Neural cell (in vitro differentiated cells): ENCODE results near the gene ARL6IP5. TPM values are rescaled to one million over a fixed set of nuclear protein-coding genes. Genes with fewer than 3 reads are reported as not detected.

Source experiments
- H2AFZ ChIP-seq: fragments of 200-600, 300-800 bp; sonication (generic), shearing (Covaris generic); 2 replicates; pipeline ENCODE4 v1.6.0; 2014; ENCODE audit warnings: low read depth, mild to moderate bottlenecking, antibody characterized with exemption, low read length, moderate library complexity
- H3F3A ChIP-seq: fragments of 200-600 bp; shearing (Covaris generic); 2 replicates; pipeline ENCODE4 v1.6.1; 2016; ENCODE audit warnings: mild to moderate bottlenecking, moderate library complexity, mixed read lengths, antibody characterized with exemption, low read length; ENCODE audit not compliant: insufficient read depth, poor library complexity, severe bottlenecking
- H3K27ac ChIP-seq: fragments of 200-600, 300-800 bp; sonication (generic), shearing (Covaris generic); 2 replicates; pipeline ENCODE4 v1.5.1; 2014; ENCODE audit warnings: mild to moderate bottlenecking, low read length, moderate library complexity
- H3K27me3 ChIP-seq: fragments of 300-800, 200-600 bp; sonication (generic), shearing (Covaris generic); 2 replicates; pipeline ENCODE4 v1.6.0; 2014; ENCODE audit warnings: mild to moderate bottlenecking, low read depth, low read length, moderate library complexity; ENCODE audit not compliant: insufficient read depth
- H3K36me3 ChIP-seq: fragments of 300-800, 200-600 bp; sonication (generic), shearing (Covaris generic); 2 replicates; pipeline ENCODE4 v1.5.1; 2014; ENCODE audit warnings: mild to moderate bottlenecking, antibody characterized with exemption, low read length, moderate library complexity; ENCODE audit not compliant: insufficient read depth
- H3K4me2 ChIP-seq: fragments of 300-800, 200-600 bp; sonication (generic), shearing (Covaris generic); 2 replicates; pipeline ENCODE4 v1.6.0; 2014; ENCODE audit warnings: mild to moderate bottlenecking, low read length
- H3K4me3 ChIP-seq: fragments of 300-800, 200-600 bp; sonication (generic), shearing (Covaris generic); 2 replicates; pipeline ENCODE4 v1.5.1; 2014; ENCODE audit warnings: mild to moderate bottlenecking, low read length, moderate library complexity
- H3K79me2 ChIP-seq: fragments of 200-600 bp; shearing (Covaris generic); replicated peaks from 2 replicates; pipeline ENCODE4 v1.6.0; 2014; ENCODE audit warnings: mild to moderate bottlenecking, low read length, moderate library complexity; ENCODE audit not compliant: insufficient read depth
- H3K9ac ChIP-seq: fragments of 300-800, 200-600 bp; sonication (generic), shearing (Covaris generic); 2 replicates; pipeline ENCODE4 v1.6.1; 2016; ENCODE audit warnings: mild to moderate bottlenecking, low read length, mixed read lengths
- H3K9me2 ChIP-seq: fragments of 200-600 bp; shearing (Covaris generic); 2 replicates; pipeline ENCODE4 v1.6.1; 2016; ENCODE audit warnings: mild to moderate bottlenecking, low read length, mixed read lengths; ENCODE audit not compliant: insufficient read depth
- H3K9me3 ChIP-seq: fragments of 200-600, 300-800 bp; sonication (generic), shearing (Covaris generic); 2 replicates; pipeline ENCODE4 v1.6.1; 2016; ENCODE audit warnings: mild to moderate bottlenecking, mixed run types, low read length, moderate library complexity, mixed read lengths
- H4K20me1 ChIP-seq: fragments of 200-600 bp; shearing (Covaris generic); 2 replicates; pipeline ENCODE4 v1.6.1; 2016; ENCODE audit warnings: mild to moderate bottlenecking, mixed run types; ENCODE audit not compliant: insufficient read depth
- EP300 ChIP-seq: fragments of 450-650 bp; conservative IDR thresholded peaks from 2 replicates; pipeline ENCODE4 v1.6.1; 2014; ENCODE audit warnings: antibody characterized with exemption, mild to moderate bottlenecking, moderate library complexity; ENCODE audit not compliant: poor library complexity, severe bottlenecking
- EZH2 ChIP-seq: fragments of 200-600, 300-800 bp; shearing (Covaris generic), sonication (generic); IDR thresholded peaks from 2 replicates; pipeline ENCODE4 v1.6.1; 2014; ENCODE audit warnings: antibody characterized with exemption, low read length, borderline replicate concordance, mild to moderate bottlenecking; ENCODE audit not compliant: insufficient read depth, poor library complexity, severe bottlenecking
- MXI1 ChIP-seq: fragments of 450-650 bp; conservative IDR thresholded peaks from 2 replicates; pipeline ENCODE4 v1.6.1; 2014; ENCODE audit warnings: antibody characterized with exemption, mild to moderate bottlenecking; ENCODE audit not compliant: poor library complexity, severe bottlenecking
- POLR2AphosphoS5 ChIP-seq: IDR thresholded peaks from 2 replicates; pipeline ENCODE4 v1.6.1; 2012
- RAD21 ChIP-seq: fragments of 450-650 bp; conservative IDR thresholded peaks from 2 replicates; pipeline ENCODE4 v1.6.1; 2014; ENCODE audit warnings: antibody characterized with exemption, mild to moderate bottlenecking, moderate library complexity
- SMC3 ChIP-seq: fragments of 450-650 bp; conservative IDR thresholded peaks from 2 replicates; pipeline ENCODE4 v1.6.1; 2014; ENCODE audit warnings: antibody characterized with exemption, mild to moderate bottlenecking, moderate library complexity; ENCODE audit not compliant: poor library complexity
- TAF1 ChIP-seq: IDR thresholded peaks from 2 replicates; pipeline ENCODE4 v1.6.1; 2012; ENCODE audit warnings: low read depth
- polyA plus RNA-seq: library from polyadenylated mRNA; depleted of rRNA; stranded (reverse); fragments of >200 nt; gene quantifications from 2 replicates; pipeline ENCODE4 v1.2.3, GENCODE V29; 2014
- TF ChIP-seq, protein P1 (sequence below): IDR thresholded peaks from 2 replicates; pipeline ENCODE4 v1.6.1; 2012; ENCODE audit warnings: borderline replicate concordance
- TF ChIP-seq, protein P2 (sequence below): fragments of 450-650 bp; IDR thresholded peaks from 2 replicates; pipeline ENCODE4 v1.5.1; 2014; ENCODE audit warnings: antibody characterized with exemption, mild to moderate bottlenecking, moderate library complexity; ENCODE audit not compliant: poor library complexity, severe bottlenecking

Gene ARL6IP5
- polyA plus RNA-seq, 1 donor from 2014 or later, result 108 TPM

- Histone ChIP-seq H3K9me3 (no peaks in the 10 kb centered on the region), H3K27ac (no peak overlapping the region), H2AFZ (no peak overlapping the region), H3K36me3 (no peaks in the 10 kb centered on the region), H3K27me3 (no peaks in the 10 kb centered on the region), H3K4me2 (no peak overlapping the region), H3K79me2 (peaks cover 3% of the 10 kb centered on the region), H3K9ac (no peak overlapping the region), H3K9me2 (no peaks in the 10 kb centered on the region), H4K20me1 (no peaks in the 10 kb centered on the region), H3F3A (no peaks in the 10 kb centered on the region), H3K4me3 (no peak overlapping the region)
- TF ChIP-seq, protein P1, sequence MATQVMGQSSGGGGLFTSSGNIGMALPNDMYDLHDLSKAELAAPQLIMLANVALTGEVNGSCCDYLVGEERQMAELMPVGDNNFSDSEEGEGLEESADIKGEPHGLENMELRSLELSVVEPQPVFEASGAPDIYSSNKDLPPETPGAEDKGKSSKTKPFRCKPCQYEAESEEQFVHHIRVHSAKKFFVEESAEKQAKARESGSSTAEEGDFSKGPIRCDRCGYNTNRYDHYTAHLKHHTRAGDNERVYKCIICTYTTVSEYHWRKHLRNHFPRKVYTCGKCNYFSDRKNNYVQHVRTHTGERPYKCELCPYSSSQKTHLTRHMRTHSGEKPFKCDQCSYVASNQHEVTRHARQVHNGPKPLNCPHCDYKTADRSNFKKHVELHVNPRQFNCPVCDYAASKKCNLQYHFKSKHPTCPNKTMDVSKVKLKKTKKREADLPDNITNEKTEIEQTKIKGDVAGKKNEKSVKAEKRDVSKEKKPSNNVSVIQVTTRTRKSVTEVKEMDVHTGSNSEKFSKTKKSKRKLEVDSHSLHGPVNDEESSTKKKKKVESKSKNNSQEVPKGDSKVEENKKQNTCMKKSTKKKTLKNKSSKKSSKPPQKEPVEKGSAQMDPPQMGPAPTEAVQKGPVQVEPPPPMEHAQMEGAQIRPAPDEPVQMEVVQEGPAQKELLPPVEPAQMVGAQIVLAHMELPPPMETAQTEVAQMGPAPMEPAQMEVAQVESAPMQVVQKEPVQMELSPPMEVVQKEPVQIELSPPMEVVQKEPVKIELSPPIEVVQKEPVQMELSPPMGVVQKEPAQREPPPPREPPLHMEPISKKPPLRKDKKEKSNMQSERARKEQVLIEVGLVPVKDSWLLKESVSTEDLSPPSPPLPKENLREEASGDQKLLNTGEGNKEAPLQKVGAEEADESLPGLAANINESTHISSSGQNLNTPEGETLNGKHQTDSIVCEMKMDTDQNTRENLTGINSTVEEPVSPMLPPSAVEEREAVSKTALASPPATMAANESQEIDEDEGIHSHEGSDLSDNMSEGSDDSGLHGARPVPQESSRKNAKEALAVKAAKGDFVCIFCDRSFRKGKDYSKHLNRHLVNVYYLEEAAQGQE, result no peak
- TF ChIP-seq RAD21, result no peak
- TF ChIP-seq, protein P2, sequence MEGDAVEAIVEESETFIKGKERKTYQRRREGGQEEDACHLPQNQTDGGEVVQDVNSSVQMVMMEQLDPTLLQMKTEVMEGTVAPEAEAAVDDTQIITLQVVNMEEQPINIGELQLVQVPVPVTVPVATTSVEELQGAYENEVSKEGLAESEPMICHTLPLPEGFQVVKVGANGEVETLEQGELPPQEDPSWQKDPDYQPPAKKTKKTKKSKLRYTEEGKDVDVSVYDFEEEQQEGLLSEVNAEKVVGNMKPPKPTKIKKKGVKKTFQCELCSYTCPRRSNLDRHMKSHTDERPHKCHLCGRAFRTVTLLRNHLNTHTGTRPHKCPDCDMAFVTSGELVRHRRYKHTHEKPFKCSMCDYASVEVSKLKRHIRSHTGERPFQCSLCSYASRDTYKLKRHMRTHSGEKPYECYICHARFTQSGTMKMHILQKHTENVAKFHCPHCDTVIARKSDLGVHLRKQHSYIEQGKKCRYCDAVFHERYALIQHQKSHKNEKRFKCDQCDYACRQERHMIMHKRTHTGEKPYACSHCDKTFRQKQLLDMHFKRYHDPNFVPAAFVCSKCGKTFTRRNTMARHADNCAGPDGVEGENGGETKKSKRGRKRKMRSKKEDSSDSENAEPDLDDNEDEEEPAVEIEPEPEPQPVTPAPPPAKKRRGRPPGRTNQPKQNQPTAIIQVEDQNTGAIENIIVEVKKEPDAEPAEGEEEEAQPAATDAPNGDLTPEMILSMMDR, result no peak
- TF ChIP-seq MXI1, result no peak
- no peak for TF ChIP-seq EZH2
- TF ChIP-seq TAF1, result no peak
- TF ChIP-seq EP300, result no peak
- TF ChIP-seq SMC3, result no peak
- TF ChIP-seq POLR2AphosphoS5, result no peak
These were observed 9.9 kb downstream of the ARL6IP5 start for GRCh38 chr3:69094467-69095205.

GRCh38 chr3:69095636-69096035, 10.9 kb downstream of the ARL6IP5 start:
- Histone ChIP-seq H3K4me3 (no peak overlapping the region), H2AFZ (no peak overlapping the region), H3K4me2 (no peak overlapping the region), H3K36me3 (no peaks in the 10 kb centered on the region), H3K27me3 (no peaks in the 10 kb centered on the region), H3K9me2 (no peaks in the 10 kb centered on the region), H4K20me1 (no peaks in the 10 kb centered on the region), H3K79me2 (peaks cover 3% of the 10 kb centered on the region), H3K27ac (no peak overlapping the region), H3K9me3 (no peaks in the 10 kb centered on the region), H3K9ac (no peak overlapping the region), H3F3A (no peaks in the 10 kb centered on the region)
- TF ChIP-seq EP300 (no peak), EZH2 (no peak), RAD21 (no peak)
- TF ChIP-seq, protein P1, result no peak
